ENCODE data around the gene STARD10. TPM values are rescaled to one million over a fixed set of nuclear protein-coding genes. Genes with fewer than 3 reads are reported as not detected.
"Not testable (repeated sequence)": the region's sequence is repeated elsewhere in the genome, so short reads cannot be mapped to it uniquely, and the experiment has no call there.

STARD10 gene
- total RNA-seq, 1 donor from 2014 or later: 37.3 TPM

DNA sequence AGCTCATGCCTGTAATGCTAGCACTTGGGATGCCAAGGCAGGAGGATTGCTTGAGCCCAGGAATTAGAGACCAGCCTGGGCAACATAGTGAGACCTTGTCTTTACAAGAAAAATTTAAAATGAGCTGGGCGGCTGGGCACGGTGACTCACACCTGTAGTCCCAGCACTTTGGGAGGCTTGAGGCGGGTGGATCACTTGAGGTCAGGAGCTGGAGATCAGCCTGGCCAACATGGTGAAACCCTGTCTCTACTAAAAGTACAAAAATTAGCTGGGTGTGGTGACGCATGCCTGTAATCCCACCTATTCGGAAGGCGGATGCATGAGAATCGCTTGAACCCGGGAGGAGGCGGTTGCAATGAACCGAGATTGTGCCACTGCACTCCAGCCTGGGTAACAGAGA is 17.8 kb upstream of the STARD10 start:
- DNase-seq (ENCODE audit: extremely low read depth, low read depth, low spot score): not testable (repeated sequence)

DNA sequence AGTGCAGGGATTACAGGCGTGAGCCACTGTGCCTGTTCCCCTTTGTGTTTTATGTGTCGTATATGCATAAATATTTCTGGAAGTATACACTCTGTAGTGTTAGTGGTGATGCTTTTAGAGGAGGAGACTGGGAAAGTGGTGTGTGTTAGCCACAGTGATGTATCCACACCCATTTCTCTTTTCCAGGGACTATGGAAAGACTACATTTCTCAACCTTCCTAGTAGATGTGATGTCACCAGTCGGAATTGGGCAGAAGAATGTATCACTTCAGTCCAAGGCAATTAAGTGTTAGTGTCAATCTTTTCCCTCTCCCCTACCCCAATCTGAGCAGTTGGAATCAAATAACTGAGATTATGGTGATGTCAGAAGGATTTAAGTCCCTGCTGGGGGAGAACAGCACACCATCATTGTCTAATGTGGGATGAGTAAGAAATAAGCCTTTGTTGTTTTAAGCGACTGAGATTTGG is 14.5 kb upstream of the STARD10 start:
- no peak for DNase-seq (ENCODE audit: extremely low read depth, low read depth, low spot score)

DNA sequence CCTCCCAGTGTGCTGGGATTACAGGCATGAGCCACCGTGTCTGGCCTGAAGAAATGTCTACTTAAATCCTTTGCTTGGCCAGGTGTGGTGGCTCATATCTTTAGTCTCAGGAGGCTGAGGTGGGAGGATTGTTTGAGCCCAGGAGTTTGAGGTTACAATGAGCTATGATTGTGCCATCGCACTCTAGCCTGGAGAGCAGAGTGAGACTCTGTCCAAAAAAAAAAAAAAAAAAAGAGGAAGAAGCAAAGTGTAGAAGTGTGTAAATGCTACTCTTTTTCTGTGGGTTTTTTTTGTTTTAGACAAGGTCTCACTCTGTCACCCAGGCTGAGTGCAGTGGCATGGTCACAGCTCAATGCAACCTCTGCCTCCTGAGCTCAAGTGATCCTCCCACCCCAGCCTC is 13.9 kb upstream of the STARD10 start:
- DNase-seq (ENCODE audit: extremely low read depth, low read depth, low spot score): no peak

DNA sequence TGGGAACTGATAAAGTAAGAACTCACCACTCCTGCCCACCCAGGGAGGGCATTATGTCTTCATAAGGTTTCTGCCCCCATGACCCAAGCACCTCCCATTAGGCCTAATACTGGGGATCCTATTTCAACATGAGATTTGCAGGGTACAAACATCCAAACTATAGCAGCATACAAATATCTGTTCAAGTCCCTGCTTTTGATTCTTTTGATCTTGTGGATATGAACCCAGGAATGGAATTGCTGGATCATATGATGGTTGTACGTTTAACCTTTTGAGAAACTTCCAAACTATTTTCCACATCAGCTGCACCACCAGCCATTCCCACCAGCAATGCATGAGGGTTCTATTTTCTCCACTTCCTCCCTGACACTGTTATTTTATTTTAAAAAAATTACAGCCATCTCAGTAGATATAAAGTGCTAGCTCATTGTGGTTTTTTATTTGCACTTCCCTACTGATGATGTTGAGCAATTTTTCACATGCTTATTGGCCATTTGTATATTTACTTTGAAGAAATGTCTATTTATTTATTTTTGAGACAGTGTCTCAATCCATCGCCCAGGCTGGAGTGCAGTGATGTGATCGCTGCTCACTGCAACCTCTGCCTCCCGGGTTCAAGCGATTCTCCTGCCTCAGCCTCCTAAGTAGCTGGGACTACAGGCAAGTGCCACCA is 13.3 kb upstream of the STARD10 start:
- DNase-seq (ENCODE audit: extremely low read depth, low read depth, low spot score): no peak

DNA sequence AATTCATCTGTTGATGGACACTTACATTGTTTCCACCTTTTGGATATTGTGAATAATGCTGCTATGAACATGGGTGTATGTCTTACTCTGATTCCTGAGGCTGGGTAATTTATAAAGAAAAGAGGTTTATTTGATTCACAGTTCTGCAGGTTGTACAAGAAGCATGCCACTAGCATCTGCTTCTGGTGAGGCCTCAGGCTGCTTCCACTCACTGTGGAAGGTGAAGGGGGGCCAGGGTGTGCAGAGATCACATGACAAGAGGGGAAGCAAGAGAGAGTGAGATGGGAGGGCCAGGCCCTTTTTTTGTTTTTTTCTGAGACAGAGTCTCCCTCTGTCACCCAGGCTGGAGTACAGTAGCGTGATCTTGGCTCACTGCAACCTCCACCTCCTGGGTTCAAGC is 12.5 kb upstream of the STARD10 start:
- not testable (repeated sequence) for DNase-seq (ENCODE audit: extremely low read depth, low read depth, low spot score)

DNA sequence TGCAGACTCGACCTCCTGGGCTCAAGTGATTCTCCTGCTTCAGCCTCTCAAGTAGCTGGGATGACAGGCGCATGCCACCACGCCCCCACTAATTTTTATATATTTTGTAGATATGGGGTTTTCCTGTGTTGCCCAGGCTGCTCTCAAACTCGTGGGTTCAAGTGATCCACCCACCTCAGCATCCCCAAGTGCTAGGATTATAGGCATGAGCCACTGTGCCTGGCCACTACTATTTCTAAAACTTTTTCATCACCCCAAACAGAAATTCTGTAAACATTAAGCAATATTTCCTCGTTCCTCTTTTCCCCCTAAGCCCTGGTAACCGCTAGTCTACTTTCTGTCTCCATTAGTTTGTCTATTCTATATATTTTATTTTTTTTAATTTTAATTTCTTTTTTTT is 11.4 kb upstream of the STARD10 start:
- DNase-seq (ENCODE audit: extremely low read depth, low read depth, low spot score): no peak

DNA sequence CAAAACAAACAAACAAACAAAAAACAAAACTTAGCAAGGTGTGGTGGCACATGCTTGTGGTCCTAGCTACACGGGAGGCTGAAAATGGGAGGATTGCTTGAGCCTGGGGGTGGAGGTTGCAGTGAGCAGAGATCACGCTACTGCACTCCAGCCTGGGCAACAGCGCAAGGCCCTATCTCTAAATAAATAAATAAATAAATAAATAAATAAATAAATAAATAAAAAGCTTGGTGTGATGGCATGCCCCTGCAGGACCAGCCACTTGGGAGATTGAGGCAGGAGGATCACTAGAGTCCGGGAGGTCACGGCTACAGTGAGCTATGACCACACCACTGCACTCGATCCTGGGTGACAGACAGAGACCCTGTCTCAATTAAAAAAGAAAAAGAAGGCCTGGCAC is 9.0 kb upstream of the STARD10 start:
- DNase-seq (ENCODE audit: extremely low read depth, low read depth, low spot score): no peak

DNA sequence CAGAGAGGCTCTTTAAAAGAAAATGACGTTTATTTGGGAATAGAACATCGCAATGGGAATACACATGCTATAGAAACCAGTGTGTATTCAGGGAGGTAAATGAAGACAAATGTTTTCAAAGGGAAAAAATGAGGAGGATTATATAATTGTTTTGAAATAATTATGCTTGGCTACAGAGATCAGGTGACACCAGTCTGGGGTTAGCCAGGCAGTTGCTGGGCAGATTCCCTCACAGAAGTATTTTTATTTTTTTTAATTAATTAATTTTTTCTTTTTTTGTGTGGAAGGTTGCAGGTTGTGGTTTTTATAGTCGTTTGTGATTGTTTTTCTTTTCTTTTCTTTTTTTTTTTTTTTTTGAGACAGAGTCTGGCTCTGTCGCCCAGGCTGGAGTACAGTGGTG is 5.6 kb upstream of the STARD10 start:
- DNase-seq (ENCODE audit: extremely low read depth, low read depth, low spot score): no peak

DNA sequence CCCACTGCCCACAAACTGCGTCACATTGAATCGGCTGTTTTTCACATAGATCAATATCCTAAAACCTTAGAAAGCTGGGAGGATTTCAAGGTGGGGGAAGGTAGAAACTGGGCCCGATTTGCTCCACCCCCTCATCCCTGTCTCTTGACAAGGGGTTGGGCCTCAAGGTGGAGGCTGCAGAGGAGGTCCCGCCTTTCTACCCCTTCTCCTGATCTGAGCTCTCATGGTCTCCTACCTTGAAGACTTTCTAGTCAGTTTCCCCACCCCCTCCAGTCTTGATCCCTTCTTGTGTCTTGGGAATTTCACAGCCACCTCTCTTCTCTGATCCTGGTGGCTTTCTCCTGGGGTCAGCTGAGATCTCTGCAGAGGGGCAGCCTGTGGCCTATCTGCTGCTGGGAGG is 4.5 kb upstream of the STARD10 start:
- DNase-seq (ENCODE audit: extremely low read depth, low read depth, low spot score): no peak

DNA sequence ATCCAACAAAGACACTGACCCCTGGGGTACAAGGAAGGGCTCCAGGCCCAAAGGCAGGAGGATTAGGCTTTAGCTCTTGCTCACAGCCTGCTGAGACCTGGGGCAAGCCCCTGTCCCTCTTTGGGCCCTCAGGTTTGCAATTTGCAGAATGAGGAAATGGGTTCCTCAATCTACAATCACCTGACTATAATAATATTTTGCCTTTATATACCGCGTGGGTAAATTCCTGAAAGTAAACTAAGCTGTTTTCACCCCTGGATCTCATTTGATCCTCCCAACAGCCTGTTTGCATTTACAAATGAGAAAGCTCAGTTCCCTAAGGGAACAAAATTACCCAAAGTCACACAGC is 797 bp downstream of the STARD10 start:
- no peak for DNase-seq (ENCODE audit: extremely low read depth, low read depth, low spot score)

DNA sequence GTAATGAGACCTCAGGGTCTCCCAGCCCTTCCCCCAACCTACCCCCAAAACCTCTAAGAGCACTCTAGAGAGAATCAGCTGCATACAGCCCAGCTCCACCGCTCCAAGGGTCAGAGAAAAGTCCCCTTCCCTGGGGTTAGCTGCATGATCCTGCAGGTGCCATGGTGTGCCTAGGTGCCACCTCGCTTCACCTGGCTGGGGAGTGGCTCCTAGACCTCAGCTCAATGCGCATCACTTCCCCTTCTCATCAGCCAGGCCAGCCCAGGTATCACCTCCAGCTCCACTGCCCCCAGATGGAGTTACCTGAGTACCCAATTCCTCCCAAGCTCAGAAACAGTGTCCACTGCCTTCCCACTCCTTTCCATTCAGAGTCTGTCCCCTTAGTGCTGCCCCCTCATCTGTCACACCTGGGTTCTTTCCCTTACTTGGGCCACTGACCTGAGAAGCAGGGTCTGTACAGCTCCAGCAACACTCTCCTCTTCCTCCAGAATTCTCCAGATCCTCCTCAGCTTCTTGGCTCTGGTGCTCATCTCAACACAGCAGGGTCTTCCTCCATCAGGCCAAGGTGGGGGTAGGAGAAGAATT is 1.3 kb downstream of the STARD10 start:
- no peak for DNase-seq (ENCODE audit: extremely low read depth, low read depth, low spot score)

DNA sequence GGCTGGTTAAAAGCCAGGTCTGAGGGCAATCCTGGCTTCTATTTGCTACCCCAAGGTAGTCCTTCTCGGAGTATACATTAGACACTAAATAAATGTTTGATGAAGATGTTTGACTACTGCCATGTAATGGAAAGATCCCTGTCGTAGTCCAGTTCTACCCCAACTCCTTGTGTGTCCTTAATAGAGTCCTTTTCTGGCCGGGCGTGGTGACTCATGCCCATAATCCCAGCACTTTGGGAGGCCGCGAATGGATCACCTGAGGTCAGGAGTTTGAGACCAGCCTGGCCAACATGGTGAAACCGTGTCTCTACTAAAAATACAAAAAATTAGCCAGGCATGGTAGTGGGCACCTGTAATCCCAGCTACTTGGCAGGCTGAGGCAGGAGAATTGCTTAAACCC is 2.6 kb downstream of the STARD10 start:
- not testable (repeated sequence) for DNase-seq (ENCODE audit: extremely low read depth, low read depth, low spot score)

DNA sequence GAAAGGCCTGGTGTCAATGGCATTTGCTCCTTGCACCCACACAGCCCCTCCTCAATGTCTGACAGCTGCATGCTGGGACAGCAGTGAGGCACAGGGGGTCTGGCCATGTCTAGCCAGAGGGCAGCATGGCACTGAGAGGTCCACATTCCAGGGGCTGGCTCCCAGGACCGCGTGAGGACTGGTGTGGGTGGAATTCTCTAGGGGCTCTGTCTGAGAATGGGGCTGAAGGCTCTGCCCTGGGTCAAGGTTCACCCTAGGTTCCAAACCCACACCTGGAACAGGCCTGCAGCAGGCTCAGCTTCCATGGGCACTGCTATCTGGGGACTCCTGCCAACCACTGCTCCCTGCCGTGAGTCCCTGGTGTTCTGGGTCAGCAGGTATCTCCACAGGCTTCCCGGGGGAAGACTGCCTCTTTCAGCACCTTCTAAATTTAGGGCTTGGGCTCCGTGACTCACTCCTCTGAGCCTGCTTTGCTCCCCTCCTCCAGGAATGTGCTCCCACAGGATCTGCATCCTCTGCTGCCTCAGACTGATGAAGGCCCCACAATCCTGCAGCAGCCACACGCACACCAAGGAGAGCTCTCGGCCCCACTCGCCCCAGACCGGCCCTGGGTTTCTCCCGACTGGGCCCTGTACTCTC is 4.2 kb downstream of the STARD10 start:
- DNase-seq (ENCODE audit: extremely low read depth, low read depth, low spot score): no peak

DNA sequence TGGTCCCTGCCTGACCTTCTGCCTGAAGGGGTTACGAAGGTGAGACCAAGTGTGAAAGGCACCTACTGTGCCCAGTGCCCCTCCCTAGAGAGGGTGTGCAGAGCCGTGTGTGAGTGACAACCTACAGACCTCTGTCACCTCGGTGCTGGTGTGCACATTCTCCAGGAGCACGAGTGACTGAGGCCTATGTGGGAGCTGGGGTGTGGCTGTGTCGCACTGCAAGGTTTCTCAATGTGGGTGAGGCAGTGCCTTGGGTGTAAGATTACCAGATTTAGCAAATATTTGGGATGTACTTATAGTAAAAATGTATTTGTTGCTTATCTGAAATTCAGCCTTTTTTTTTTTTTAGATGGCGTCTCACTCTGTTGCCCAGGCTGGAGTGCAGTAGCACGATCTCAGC is 5.6 kb downstream of the STARD10 start:
- DNase-seq (ENCODE audit: extremely low read depth, low read depth, low spot score): no peak

DNA sequence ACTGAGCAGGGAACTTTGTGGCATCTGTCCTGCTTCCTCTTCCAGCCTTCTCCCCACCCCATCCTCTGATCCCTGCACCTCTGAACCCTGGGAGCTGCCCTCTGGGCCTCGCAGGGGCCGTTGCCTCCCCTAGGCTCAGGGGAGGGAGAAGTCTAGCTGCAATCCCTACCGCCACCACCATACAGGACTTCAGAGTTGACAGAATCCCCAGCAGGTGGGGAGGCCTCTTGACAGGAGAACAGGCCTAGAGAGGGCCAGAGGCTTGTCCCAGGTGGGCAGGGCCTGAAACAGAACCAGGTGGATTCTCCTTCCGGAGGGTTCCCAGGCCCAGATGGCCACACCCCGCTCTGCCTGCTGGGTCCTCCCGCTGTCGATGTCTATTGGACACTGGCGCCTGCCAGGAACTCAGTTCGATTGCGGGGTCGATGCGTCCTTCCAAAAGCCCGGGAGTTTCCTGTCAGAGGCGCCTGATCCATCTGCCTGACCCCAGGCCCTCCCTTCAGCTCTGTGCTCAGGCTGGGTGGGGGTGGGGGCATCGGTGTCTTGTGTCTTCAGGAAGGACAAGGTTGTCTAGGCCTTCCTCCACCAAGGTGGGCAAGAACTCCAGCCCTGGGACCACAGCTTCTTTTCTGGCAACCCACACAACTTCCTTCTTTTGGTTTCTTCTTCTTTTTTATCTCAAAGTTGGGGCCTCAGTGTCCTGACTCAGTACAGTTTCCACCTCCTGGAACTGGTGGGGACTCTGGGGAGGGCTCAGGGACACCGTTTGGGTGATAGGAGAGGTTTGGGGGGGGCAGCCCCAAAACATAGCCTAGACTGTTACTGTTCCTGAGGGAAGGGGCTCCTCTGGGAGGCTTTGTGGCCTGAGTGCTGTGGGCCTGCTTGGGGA is 6.4 kb downstream of the STARD10 start:
- DNase-seq (ENCODE audit: extremely low read depth, low read depth, low spot score): no peak

DNA sequence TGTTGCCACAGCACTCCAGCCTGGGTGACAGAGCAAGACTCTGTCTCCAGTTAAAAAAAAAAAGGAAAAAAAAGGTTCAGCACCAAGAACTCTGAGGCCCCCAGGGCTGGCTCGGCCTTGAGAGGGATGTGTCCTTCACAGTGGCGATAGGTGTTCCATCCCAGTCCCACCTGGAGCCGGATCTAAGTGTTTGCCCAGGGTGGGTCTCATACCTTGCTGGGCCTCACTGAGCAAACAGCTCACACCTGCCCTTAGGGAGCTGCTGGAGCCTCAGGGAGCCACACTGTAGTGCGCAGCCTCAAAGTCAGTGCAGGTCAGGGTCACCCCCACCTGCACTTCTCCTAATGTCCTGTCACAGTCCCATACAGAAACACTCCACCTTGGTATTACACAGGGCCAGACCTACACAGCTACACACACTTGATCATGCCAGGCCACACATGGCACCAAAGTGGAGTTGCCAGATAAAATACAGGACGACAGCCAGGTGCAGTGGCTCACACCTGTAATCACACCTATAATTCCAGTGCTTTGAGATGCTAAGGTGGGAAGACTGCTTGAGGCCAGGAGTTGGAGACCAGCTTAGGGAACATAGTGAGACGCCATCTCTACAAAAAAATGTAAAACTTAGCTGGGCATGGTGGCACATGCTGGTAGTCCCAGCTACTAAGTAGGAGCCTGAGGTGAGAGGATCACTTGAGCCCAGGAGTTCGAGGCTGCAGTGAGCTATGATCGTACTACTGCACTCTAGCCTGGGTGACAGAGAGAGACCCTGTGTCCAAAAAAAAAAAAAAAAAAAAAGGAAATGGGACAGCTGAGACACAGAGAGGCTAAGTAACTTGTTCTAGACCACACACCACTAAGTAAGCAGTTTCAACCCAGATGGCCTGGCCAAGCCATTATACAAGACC is 7.3 kb downstream of the STARD10 start:
- DNase-seq (ENCODE audit: extremely low read depth, low read depth, low spot score): no peak

DNA sequence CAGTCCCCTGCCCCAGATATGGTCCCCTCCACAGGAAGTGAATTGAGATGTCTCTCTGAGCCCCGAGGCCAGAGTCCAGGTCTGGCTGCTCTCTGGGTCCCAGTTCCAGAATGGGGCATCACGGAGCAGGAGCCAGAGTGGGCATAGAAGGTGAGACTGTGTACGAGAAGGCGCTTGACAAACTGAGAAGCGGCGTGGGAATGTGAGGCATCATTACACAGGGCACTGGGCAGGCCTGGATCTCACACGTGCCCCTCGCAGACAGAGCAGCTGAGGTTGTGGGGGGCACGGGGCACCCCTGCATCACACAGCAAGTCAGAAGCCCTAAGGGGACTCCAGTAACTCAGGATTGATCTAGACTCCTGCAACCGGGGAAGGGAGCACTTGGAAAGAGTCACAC is 9.2 kb downstream of the STARD10 start:
- no peak for DNase-seq (ENCODE audit: extremely low read depth, low read depth, low spot score)

DNA sequence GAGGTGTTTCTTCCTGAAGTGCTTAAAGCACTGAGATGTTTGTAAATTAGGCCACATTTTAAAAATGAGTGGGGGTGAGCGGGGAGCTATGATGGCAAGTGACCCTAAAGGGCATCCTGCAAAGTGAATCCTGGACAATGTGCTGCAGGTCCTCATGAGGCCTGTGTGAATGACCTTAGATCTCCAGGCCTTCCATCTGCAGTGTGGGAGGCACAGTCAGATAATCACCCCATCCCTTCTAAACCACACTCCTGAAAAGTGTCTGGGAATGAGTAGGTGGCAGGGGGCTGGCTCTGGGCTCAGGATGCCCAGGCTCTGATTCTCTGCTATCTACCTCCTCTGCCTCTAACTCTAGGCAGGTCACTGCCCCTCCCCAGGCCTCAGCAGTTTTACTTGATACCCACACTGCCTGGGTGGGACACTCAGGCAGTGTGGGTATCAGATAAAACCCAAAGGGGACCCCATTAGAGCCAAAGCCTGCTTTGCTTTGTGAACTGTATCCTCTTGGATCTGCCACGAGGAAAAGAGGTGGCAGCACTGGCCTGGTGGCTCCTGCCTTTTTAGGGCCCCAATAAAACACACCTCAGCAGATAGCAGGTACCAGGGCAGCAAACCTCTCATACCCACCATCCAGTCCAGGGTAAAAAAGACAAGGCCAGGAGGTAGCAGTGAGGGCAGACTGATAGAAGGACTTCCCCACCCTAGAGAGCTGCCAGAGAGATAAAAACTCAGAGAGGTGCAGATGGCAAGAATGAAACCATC is 10.5 kb downstream of the STARD10 start:
- no peak for DNase-seq (ENCODE audit: extremely low read depth, low read depth, low spot score)

DNA sequence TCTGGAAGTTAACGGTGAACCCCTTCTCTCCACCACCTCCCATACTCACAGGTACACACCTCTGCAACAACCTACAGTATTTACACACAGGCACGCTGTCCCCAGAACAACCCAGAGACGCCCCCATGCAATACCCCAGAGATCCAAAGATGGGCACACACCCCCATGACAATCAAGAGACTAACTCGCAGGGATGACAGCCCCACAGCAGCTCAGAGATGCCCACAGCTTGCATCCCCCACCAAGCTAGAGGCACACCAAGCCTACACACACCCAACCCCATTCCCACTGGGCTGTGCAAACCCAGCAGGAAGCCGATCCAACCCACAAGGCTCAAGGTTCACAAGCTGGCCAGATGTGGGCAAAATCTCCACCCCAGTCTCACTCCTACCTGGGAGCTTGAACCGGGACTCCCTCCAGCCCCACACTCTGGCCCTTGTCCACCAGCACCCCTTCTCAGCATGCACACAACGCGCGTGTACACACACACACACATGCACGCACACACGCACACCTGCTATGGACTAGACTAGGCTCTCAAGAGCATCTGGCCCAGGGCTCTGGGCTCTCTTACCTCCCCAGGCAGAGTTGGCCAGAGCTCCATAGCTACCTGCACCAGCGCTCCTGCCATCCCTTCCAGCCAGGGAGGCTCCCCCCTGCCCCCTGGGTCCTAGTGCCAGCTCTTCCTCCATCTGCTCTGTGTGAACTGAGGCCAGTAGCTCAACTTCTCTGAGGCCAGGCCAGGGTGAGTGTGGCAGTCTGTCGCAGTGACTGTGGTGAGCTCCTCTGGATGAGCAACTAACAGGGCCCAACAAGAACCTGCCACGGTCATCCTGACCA is 11.5 kb downstream of the STARD10 start:
- no peak for DNase-seq (ENCODE audit: extremely low read depth, low read depth, low spot score)
